ENCODE measurements around the gene MNS1.

MNS1 gene

GRCh38 chr15:56475351-56475750, 10.4 kb upstream of the MNS1 start:
- Histone ChIP-seq H3K23ac (ENCODE audit: low read length) (no peak overlapping the region), H3K4me3 (ENCODE audit: low read length) (no peak overlapping the region)

GRCh38 chr15:56473017-56473416, 8.1 kb upstream of the MNS1 start:
- no peak overlapping the region for H3K23ac ChIP-seq (ENCODE audit: low read length)
- WGBS (ENCODE audit: extremely low coverage, insufficient coverage, low lambda C conversion rate) = no CpG with 5 or more reads among the region's 1 CpG
- no peak overlapping the region for H3K18ac ChIP-seq (ENCODE audit: low read length)
- H4K8ac ChIP-seq (ENCODE audit: low read depth, low read length) = no peak overlapping the region
- H3K4me1 ChIP-seq (ENCODE audit: control insufficient read depth, low read depth, low read length) = no peaks in the 10 kb centered on the region
- no peak overlapping the region for H2BK120ac ChIP-seq (ENCODE audit: low read depth, low read length)
- H2BK15ac ChIP-seq (replicated peaks; ENCODE audit: low read depth) = no peak overlapping the region
- no peak overlapping the region for H4K5ac ChIP-seq (ENCODE audit: low read length)
- no peaks in the 10 kb centered on the region for H3K79me1 ChIP-seq (ENCODE audit: low read length)
- no peaks in the 10 kb centered on the region for H3K36me3 ChIP-seq (ENCODE audit: control insufficient read depth, insufficient read depth, low read length)
- H2BK5ac ChIP-seq (ENCODE audit: low read length) = no peak overlapping the region
- H3K4me3 ChIP-seq (ENCODE audit: low read length) = no peak overlapping the region
- no peak overlapping the region for H3K4ac ChIP-seq (ENCODE audit: low read depth, low read length)
- H3K9ac ChIP-seq (ENCODE audit: low read length) = no peak overlapping the region
- H3K4me2 ChIP-seq (ENCODE audit: low read length) = no peak overlapping the region
- no peaks in the 10 kb centered on the region for H3K27me3 ChIP-seq (ENCODE audit: insufficient read depth, low read length, poor library complexity)
- no peak for DNase-seq
- no peaks in the 10 kb centered on the region for H3K79me2 ChIP-seq (ENCODE audit: control insufficient read depth, insufficient read depth, low read length)
- no peak overlapping the region for H3K56ac ChIP-seq (ENCODE audit: low read length)
- no peak overlapping the region for H2AK5ac ChIP-seq (ENCODE audit: low read length)
- H3K27ac ChIP-seq (ENCODE audit: low read depth, low read length) = no peak overlapping the region

More at GRCh38 chr15:56475351-56475750, 10.4 kb upstream of the MNS1 start:
- no peak overlapping the region for H2BK5ac ChIP-seq (ENCODE audit: low read length)
- H4K5ac ChIP-seq (ENCODE audit: low read length) = no peak overlapping the region
- DNase-seq = no peak
- H3K79me2 ChIP-seq (ENCODE audit: control insufficient read depth, insufficient read depth, low read length) = no peaks in the 10 kb centered on the region
- no peak overlapping the region for H3K4ac ChIP-seq (ENCODE audit: low read depth, low read length)
- H3K79me1 ChIP-seq (ENCODE audit: low read length) = no peaks in the 10 kb centered on the region
- H3K9ac ChIP-seq (ENCODE audit: low read length) = no peak overlapping the region
- no peak overlapping the region for H3K18ac ChIP-seq (ENCODE audit: low read length)
- H2BK15ac ChIP-seq (replicated peaks; ENCODE audit: low read depth) = no peak overlapping the region
- H2BK120ac ChIP-seq (ENCODE audit: low read depth, low read length) = no peak overlapping the region
- no peak overlapping the region for H2AK5ac ChIP-seq (ENCODE audit: low read length)
- no peaks in the 10 kb centered on the region for H3K36me3 ChIP-seq (ENCODE audit: control insufficient read depth, insufficient read depth, low read length)
- H3K4me2 ChIP-seq (ENCODE audit: low read length) = no peak overlapping the region
- no peaks in the 10 kb centered on the region for H3K4me1 ChIP-seq (ENCODE audit: control insufficient read depth, low read depth, low read length)
- no peak overlapping the region for H3K27ac ChIP-seq (ENCODE audit: low read depth, low read length)
- no peak overlapping the region for H4K8ac ChIP-seq (ENCODE audit: low read depth, low read length)
- H3K27me3 ChIP-seq (ENCODE audit: insufficient read depth, low read length, poor library complexity) = no peaks in the 10 kb centered on the region
- no peak overlapping the region for H3K56ac ChIP-seq (ENCODE audit: low read length)

- H3K36me3 ChIP-seq (ENCODE audit: control insufficient read depth, insufficient read depth, low read length) = no peaks in the 10 kb centered on the region
- H3K27me3 ChIP-seq (ENCODE audit: insufficient read depth, low read length, poor library complexity) = no peaks in the 10 kb centered on the region
- H3K79me1 ChIP-seq (ENCODE audit: low read length) = no peaks in the 10 kb centered on the region
- no peak overlapping the region for H3K18ac ChIP-seq (ENCODE audit: low read length)
- no peak for DNase-seq
- no peak overlapping the region for H4K8ac ChIP-seq (ENCODE audit: low read depth, low read length)
- no peak overlapping the region for H2BK5ac ChIP-seq (ENCODE audit: low read length)
- H3K4me1 ChIP-seq (ENCODE audit: control insufficient read depth, low read depth, low read length) = no peaks in the 10 kb centered on the region
- H3K79me2 ChIP-seq (ENCODE audit: control insufficient read depth, insufficient read depth, low read length) = no peaks in the 10 kb centered on the region
- H2BK15ac ChIP-seq (replicated peaks; ENCODE audit: low read depth) = no peak overlapping the region
- no CpG with 5 or more reads among the region's 2 CpGs for WGBS (ENCODE audit: extremely low coverage, insufficient coverage, low lambda C conversion rate)
- H3K4me3 ChIP-seq (ENCODE audit: low read length) = no peak overlapping the region
- no peak overlapping the region for H3K56ac ChIP-seq (ENCODE audit: low read length)
- H4K5ac ChIP-seq (ENCODE audit: low read length) = no peak overlapping the region
- no peak overlapping the region for H3K4me2 ChIP-seq (ENCODE audit: low read length)
- H2BK120ac ChIP-seq (ENCODE audit: low read depth, low read length) = no peak overlapping the region
- H3K4ac ChIP-seq (ENCODE audit: low read depth, low read length) = no peak overlapping the region
- H2AK5ac ChIP-seq (ENCODE audit: low read length) = no peak overlapping the region
- no peak overlapping the region for H3K9ac ChIP-seq (ENCODE audit: low read length)
- H3K23ac ChIP-seq (ENCODE audit: low read length) = no peak overlapping the region
- no peak overlapping the region for H3K27ac ChIP-seq (ENCODE audit: low read depth, low read length)
Measured at GRCh38 chr15:56472278-56472677, 7.3 kb upstream of the MNS1 start.

- H2BK15ac ChIP-seq (replicated peaks; ENCODE audit: low read depth) = no peak overlapping the region
- no peaks in the 10 kb centered on the region for H3K36me3 ChIP-seq (ENCODE audit: control insufficient read depth, insufficient read depth, low read length)
- H4K5ac ChIP-seq (ENCODE audit: low read length) = no peak overlapping the region
- no peak overlapping the region for H3K23ac ChIP-seq (ENCODE audit: low read length)
- no peak overlapping the region for H2BK5ac ChIP-seq (ENCODE audit: low read length)
- no peak overlapping the region for H4K8ac ChIP-seq (ENCODE audit: low read depth, low read length)
- H3K18ac ChIP-seq (ENCODE audit: low read length) = no peak overlapping the region
- no peaks in the 10 kb centered on the region for H3K79me2 ChIP-seq (ENCODE audit: control insufficient read depth, insufficient read depth, low read length)
- no peak overlapping the region for H3K9ac ChIP-seq (ENCODE audit: low read length)
- H3K4me3 ChIP-seq (ENCODE audit: low read length) = no peak overlapping the region
- H3K4ac ChIP-seq (ENCODE audit: low read depth, low read length) = no peak overlapping the region
- no peak for DNase-seq
- H2AK5ac ChIP-seq (ENCODE audit: low read length) = no peak overlapping the region
- no CpG with 5 or more reads among the region's 5 CpGs for WGBS (ENCODE audit: extremely low coverage, insufficient coverage, low lambda C conversion rate)
- no peaks in the 10 kb centered on the region for H3K79me1 ChIP-seq (ENCODE audit: low read length)
- no peak overlapping the region for H3K56ac ChIP-seq (ENCODE audit: low read length)
- no peak overlapping the region for H3K4me2 ChIP-seq (ENCODE audit: low read length)
- no peaks in the 10 kb centered on the region for H3K27me3 ChIP-seq (ENCODE audit: insufficient read depth, low read length, poor library complexity)
- H3K27ac ChIP-seq (ENCODE audit: low read depth, low read length) = no peak overlapping the region
- H2BK120ac ChIP-seq (ENCODE audit: low read depth, low read length) = no peak overlapping the region
- no peaks in the 10 kb centered on the region for H3K4me1 ChIP-seq (ENCODE audit: control insufficient read depth, low read depth, low read length)
Measured at GRCh38 chr15:56471440-56472069, 6.6 kb upstream of the MNS1 start.

GRCh38 chr15:56469483-56469882, 4.5 kb upstream of the MNS1 start:
- Histone ChIP-seq H3K36me3 (ENCODE audit: control insufficient read depth, insufficient read depth, low read length) (no peaks in the 10 kb centered on the region), H2BK120ac (ENCODE audit: low read depth, low read length) (no peak overlapping the region), H3K9ac (ENCODE audit: low read length) (no peak overlapping the region), H3K4ac (ENCODE audit: low read depth, low read length) (no peak overlapping the region), H3K79me1 (ENCODE audit: low read length) (no peaks in the 10 kb centered on the region), H2BK15ac (replicated peaks; ENCODE audit: low read depth) (no peak overlapping the region), H3K27ac (ENCODE audit: low read depth, low read length) (no peak overlapping the region), H4K8ac (ENCODE audit: low read depth, low read length) (no peak overlapping the region), H4K5ac (ENCODE audit: low read length) (no peak overlapping the region), H3K4me3 (ENCODE audit: low read length) (no peak overlapping the region), H2AK5ac (ENCODE audit: low read length) (no peak overlapping the region), H3K4me1 (ENCODE audit: control insufficient read depth, low read depth, low read length) (no peaks in the 10 kb centered on the region), H3K79me2 (ENCODE audit: control insufficient read depth, insufficient read depth, low read length) (no peaks in the 10 kb centered on the region), H2BK5ac (ENCODE audit: low read length) (no peak overlapping the region), H3K27me3 (ENCODE audit: insufficient read depth, low read length, poor library complexity) (no peaks in the 10 kb centered on the region), H3K56ac (ENCODE audit: low read length) (no peak overlapping the region), H3K18ac (ENCODE audit: low read length) (no peak overlapping the region), H3K23ac (ENCODE audit: low read length) (no peak overlapping the region), H3K4me2 (ENCODE audit: low read length) (no peak overlapping the region)
- DNase-seq = no peak

- Histone ChIP-seq H2BK5ac (ENCODE audit: low read length) (no peak overlapping the region), H3K23ac (ENCODE audit: low read length) (no peak overlapping the region), H3K4me2 (ENCODE audit: low read length) (no peak overlapping the region), H3K9ac (ENCODE audit: low read length) (no peak overlapping the region), H3K4me3 (ENCODE audit: low read length) (no peak overlapping the region), H3K4me1 (ENCODE audit: control insufficient read depth, low read depth, low read length) (no peaks in the 10 kb centered on the region), H3K56ac (ENCODE audit: low read length) (no peak overlapping the region), H3K4ac (ENCODE audit: low read depth, low read length) (no peak overlapping the region), H3K79me2 (ENCODE audit: control insufficient read depth, insufficient read depth, low read length) (no peaks in the 10 kb centered on the region), H3K27ac (ENCODE audit: low read depth, low read length) (no peak overlapping the region), H4K5ac (ENCODE audit: low read length) (no peak overlapping the region), H3K79me1 (ENCODE audit: low read length) (no peaks in the 10 kb centered on the region), H3K36me3 (ENCODE audit: control insufficient read depth, insufficient read depth, low read length) (no peaks in the 10 kb centered on the region), H2AK5ac (ENCODE audit: low read length) (no peak overlapping the region), H2BK120ac (ENCODE audit: low read depth, low read length) (no peak overlapping the region), H4K8ac (ENCODE audit: low read depth, low read length) (no peak overlapping the region), H3K27me3 (ENCODE audit: insufficient read depth, low read length, poor library complexity) (no peaks in the 10 kb centered on the region), H2BK15ac (replicated peaks; ENCODE audit: low read depth) (no peak overlapping the region), H3K18ac (ENCODE audit: low read length) (no peak overlapping the region)
- peak; percentile 23 for DNase-seq
- WGBS (ENCODE audit: extremely low coverage, insufficient coverage, low lambda C conversion rate) = no CpG with 5 or more reads among the region's 2 CpGs
Measured at GRCh38 chr15:56468401-56468800, 3.5 kb upstream of the MNS1 start.

Data from mesendoderm (in vitro differentiated cells).